BE2C (cell line): ENCODE measurements around the gene CNTN4.

Experiments
- DNase-seq: peaks from one replicate; pipeline ENCODE4 v3.0.0-alpha.2; 2020
- H3K27me3 ChIP-seq: fragments of 250-450 bp; sonication (Bioruptor Pico); 2 replicates; pipeline ENCODE4 v1.5.1; 2020; ENCODE audit warnings: mild to moderate bottlenecking
- H3K36me3 ChIP-seq: fragments of 250-450 bp; sonication (Bioruptor Pico); 2 replicates; pipeline ENCODE4 v1.5.1; 2020; ENCODE audit warnings: mild to moderate bottlenecking
- H3K4me1 ChIP-seq: fragments of 250-450 bp; sonication (Bioruptor Pico); 2 replicates; pipeline ENCODE4 v1.5.1; 2020
- H3K4me3 ChIP-seq: 2 replicates; pipeline ENCODE4 v1.5.1; 2011; ENCODE audit warnings: low read depth, low read length
- H3K9me3 ChIP-seq: fragments of 250-450 bp; sonication (Bioruptor Pico); 2 replicates; pipeline ENCODE4 v1.5.1; 2020
- TF ChIP-seq, protein P1 (sequence below): IDR thresholded peaks from 2 replicates; pipeline ENCODE4 v1.5.1; 2012; ENCODE audit warnings: mild to moderate bottlenecking, low read depth, low read length

The CNTN4 gene

DNA sequence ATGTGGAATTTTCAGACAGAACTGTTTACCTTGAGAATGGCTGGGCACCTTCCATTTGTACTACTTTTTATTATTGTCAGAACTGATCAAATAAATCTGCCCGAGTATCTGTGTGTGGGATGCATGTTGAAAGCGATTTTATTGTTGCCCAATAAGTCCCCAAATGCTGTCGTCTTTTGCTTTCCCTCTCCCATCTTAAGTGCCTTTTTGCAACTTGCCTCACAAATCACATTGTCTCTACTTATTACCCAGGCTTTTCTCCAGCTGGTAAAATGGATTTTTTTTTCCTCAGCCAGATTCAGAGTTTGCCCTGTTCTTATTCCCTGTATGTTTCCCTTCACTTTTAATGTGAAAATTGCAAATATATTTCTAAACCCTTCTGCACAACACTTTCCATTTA is 163.1 kb downstream of the CNTN4 start:
- H3K9me3 ChIP-seq: no peaks in the 10 kb centered on the region
- H3K4me3 ChIP-seq: no peak overlapping the region
- no peak for DNase-seq
- H3K4me1 ChIP-seq: no peaks in the 10 kb centered on the region
- TF ChIP-seq, protein P1, sequence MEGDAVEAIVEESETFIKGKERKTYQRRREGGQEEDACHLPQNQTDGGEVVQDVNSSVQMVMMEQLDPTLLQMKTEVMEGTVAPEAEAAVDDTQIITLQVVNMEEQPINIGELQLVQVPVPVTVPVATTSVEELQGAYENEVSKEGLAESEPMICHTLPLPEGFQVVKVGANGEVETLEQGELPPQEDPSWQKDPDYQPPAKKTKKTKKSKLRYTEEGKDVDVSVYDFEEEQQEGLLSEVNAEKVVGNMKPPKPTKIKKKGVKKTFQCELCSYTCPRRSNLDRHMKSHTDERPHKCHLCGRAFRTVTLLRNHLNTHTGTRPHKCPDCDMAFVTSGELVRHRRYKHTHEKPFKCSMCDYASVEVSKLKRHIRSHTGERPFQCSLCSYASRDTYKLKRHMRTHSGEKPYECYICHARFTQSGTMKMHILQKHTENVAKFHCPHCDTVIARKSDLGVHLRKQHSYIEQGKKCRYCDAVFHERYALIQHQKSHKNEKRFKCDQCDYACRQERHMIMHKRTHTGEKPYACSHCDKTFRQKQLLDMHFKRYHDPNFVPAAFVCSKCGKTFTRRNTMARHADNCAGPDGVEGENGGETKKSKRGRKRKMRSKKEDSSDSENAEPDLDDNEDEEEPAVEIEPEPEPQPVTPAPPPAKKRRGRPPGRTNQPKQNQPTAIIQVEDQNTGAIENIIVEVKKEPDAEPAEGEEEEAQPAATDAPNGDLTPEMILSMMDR: no peak
- H3K36me3 ChIP-seq: no peaks in the 10 kb centered on the region
- no peaks in the 10 kb centered on the region for H3K27me3 ChIP-seq

DNA sequence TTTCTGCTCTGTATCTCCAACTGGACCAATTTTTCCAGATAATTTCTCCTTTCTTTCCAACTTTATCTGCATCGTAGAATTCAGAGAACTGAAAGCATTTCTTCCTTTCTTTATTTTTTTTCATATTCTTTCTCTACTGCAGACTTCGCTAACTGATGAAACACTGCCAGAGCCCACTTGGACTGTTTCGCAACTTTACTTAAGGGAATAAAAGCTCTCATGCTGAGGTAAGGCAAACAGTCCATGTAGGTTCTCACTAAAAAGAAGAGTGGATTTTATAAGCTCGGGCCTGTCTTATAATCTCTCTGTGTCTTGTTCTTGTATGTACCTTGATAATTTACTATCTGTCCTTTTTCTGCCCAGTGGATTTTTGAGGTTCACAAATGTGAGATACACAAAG is 163.5 kb downstream of the CNTN4 start:
- TF ChIP-seq, protein P1: no peak

DNA sequence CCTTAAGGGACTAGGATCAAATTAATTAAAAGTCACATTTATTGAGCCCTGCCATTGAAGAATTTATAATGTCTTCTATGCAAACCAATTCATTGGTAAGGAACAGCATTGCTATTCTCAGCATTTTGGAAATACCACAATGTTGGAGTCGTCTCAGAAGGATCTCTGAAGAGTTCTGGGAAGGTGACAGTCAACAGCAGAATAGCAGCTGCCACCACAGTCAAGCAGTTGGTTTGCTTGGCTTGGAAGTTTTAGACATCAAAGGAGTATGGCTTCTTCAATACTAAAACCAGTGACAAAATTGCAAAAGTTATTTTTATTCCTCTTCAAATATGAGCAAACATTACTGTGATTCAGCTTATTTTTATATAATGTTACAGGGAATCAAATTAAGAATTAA is 167.9 kb downstream of the CNTN4 start:
- TF ChIP-seq, protein P1: no peak
- H3K4me3 ChIP-seq: no peak overlapping the region
- H3K4me1 ChIP-seq: no peaks in the 10 kb centered on the region
- H3K9me3 ChIP-seq: no peaks in the 10 kb centered on the region
- H3K27me3 ChIP-seq: no peaks in the 10 kb centered on the region
- H3K36me3 ChIP-seq: no peaks in the 10 kb centered on the region
- DNase-seq: no peak

More for the DNA sequence above, 163.5 kb downstream of the CNTN4 start:
- no peak overlapping the region for H3K4me3 ChIP-seq
- no peaks in the 10 kb centered on the region for H3K27me3 ChIP-seq
- H3K9me3 ChIP-seq: no peaks in the 10 kb centered on the region
- no peaks in the 10 kb centered on the region for H3K36me3 ChIP-seq
- H3K4me1 ChIP-seq: no peaks in the 10 kb centered on the region
- no peak for DNase-seq

DNA sequence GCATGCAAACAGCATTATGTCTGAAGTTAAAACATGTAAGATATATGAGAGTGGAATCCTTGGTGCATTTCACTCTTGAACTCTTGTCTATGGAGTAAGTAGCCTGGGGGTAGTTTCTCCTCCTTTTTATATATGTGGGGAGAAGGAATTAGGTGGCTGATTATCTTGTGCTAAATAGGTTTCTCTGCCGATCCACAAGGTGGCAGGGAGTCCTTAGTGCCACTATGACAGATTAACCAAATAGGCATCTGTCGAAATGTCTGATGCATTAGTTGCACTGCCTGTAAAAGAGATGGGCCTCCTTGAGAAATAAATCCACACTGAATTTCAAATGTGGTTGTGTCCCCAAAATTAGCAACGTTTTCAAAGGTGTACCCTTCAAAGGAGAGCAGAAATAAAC is 170.1 kb downstream of the CNTN4 start:
- Histone ChIP-seq H3K27me3 (no peaks in the 10 kb centered on the region), H3K4me3 (no peak overlapping the region), H3K4me1 (no peaks in the 10 kb centered on the region), H3K36me3 (no peaks in the 10 kb centered on the region), H3K9me3 (no peaks in the 10 kb centered on the region)
- TF ChIP-seq, protein P1: peak; percentile 29
- DNase-seq: no peak

DNA sequence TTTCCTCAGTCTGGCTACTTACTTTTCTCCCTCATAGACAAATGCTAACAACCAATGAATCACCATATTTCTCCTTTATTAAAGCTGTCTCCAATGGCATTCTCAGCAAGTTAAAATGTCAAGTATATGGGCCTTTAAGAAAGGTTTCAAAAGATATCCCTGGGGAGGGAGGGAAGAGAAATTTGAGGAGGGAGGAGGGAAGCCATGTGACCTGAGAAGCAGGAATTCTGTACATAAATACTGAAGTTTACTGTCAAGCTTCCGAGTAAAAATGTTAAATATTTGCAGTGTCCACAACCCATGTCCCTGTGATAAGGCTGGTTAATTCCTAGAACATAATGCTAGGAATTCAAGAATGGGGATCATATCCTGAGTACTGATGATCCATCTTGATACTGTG is 175.9 kb downstream of the CNTN4 start:
- no peaks in the 10 kb centered on the region for H3K27me3 ChIP-seq
- H3K4me3 ChIP-seq: no peak overlapping the region
- DNase-seq: no peak
- TF ChIP-seq, protein P1: no peak
- no peaks in the 10 kb centered on the region for H3K36me3 ChIP-seq
- H3K4me1 ChIP-seq: no peaks in the 10 kb centered on the region
- H3K9me3 ChIP-seq: no peaks in the 10 kb centered on the region

DNA sequence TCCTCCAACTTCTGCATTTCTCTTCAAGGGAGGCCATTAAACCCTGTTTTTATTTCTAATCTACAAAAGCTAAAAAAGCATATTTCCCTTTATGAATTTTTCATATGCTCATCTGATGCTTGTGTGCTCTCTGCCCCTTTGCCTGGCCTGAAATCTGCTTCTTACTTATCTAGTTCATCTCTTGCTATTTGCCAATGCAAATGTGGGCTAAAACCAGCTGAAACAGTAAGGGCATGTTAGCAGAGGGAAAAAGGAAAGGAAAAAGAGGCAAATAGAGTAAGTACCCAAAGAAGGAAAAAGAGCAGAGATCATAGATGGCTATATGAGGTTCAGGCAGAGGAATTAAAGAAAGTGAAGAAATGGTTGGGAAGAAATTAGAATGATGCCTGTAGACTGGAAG is 185.2 kb downstream of the CNTN4 start:
- TF ChIP-seq, protein P1: no peak

More for the DNA sequence above, 185.2 kb downstream of the CNTN4 start:
- no peak for DNase-seq
- Histone ChIP-seq H3K27me3 (no peaks in the 10 kb centered on the region), H3K9me3 (no peaks in the 10 kb centered on the region), H3K4me1 (no peaks in the 10 kb centered on the region; the same call in 1 of the 2 replicates), H3K4me3 (no peak overlapping the region), H3K36me3 (no peaks in the 10 kb centered on the region)
